PC-3 (cell line): ENCODE results near the gene TEFM.

ENCODE experiments used
- CTCF ChIP-seq: fragments of 300-600 bp; sonication (generic); conservative IDR thresholded peaks from 2 replicates; pipeline ENCODE4 v1.5.1; 2017; ENCODE audit warnings: antibody characterized with exemption, low read depth, mild to moderate bottlenecking, low read length
- EZH2 ChIP-seq: fragments of 300-600 bp; sonication (generic); IDR thresholded peaks from one replicate; pipeline ENCODE4 v1.6.1; 2017; ENCODE audit warnings: antibody characterized with exemption, mild to moderate bottlenecking, low read length; ENCODE audit not compliant: unreplicated experiment

- TF ChIP-seq CTCF = no peak
- no peak for TF ChIP-seq EZH2
These were observed 36.5 kb upstream of the TEFM start for GRCh38 chr17:30942308-30943079.
